Activated T-helper 17 cell treated with anti-CD3 and anti-CD28 coated beads, Interleukin-2, amount 50 U/mL, for 72 hours (primary cell): ENCODE results near the gene LHX2. TPM values are rescaled to one million over a fixed set of nuclear protein-coding genes. Genes with fewer than 3 reads are reported as not detected.

Experiments
- ATAC-seq: fragments of 150-1000 bp; cut with Tn5 transposase; replicated peaks from 2 replicates; pipeline ENCODE4 v1.10.0; 2021; ENCODE audit warnings: mild to moderate bottlenecking, moderate library complexity
- H3K27ac Mint-ChIP-seq: one replicate; pipeline ENCODE4 v1.8.0; 2022; ENCODE audit warnings: mixed read lengths
- H3K27me3 Mint-ChIP-seq: one replicate; pipeline ENCODE4 v1.8.0; 2022; ENCODE audit warnings: mixed read lengths
- H3K36me3 Mint-ChIP-seq: one replicate; pipeline ENCODE4 v1.8.0; 2022; ENCODE audit warnings: low read depth, mild to moderate bottlenecking, mixed read lengths
- H3K4me1 Mint-ChIP-seq: one replicate; pipeline ENCODE4 v1.8.0; 2022; ENCODE audit warnings: mixed read lengths
- H3K4me3 Mint-ChIP-seq: one replicate; pipeline ENCODE4 v1.8.0; 2022; ENCODE audit warnings: mild to moderate bottlenecking, mixed read lengths
- H3K9me3 Mint-ChIP-seq: one replicate; pipeline ENCODE4 v1.8.0; 2022; ENCODE audit warnings: mixed read lengths
- total RNA-seq, 2 donors: library from RNA; stranded (reverse); gene quantifications; one replicate each; pipeline ENCODE4 v1.2.3, GENCODE V29; 2022

Gene LHX2
- total RNA-seq, 2 donors from 2014 or later, result not detected

DNA sequence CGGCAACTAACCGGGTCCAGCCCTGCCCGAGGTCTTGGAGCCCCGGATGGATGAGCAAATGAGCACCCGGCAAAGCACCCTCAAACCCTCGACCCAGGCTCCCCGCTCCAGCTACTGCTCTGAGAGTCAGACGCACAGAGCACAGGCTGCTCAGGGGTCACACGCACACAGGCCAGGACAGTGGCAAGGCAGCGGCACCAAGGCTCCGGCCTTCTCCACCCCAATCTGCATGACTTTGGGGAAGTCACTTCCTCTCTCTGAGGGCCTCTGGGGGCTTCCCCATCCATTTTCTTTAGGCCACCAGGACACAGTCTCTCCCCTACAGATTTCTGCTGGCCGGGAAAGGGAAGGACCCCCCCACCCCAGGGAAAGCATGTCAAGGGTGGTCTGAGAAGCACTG, 18.0 kb downstream of the LHX2 start:
- H3K36me3 Mint-ChIP-seq, result no peaks in the 10 kb centered on the region
- no peak for ATAC-seq
- H3K4me1 Mint-ChIP-seq, result no peaks in the 10 kb centered on the region
- no peaks in the 10 kb centered on the region for H3K9me3 Mint-ChIP-seq
- H3K4me3 Mint-ChIP-seq, result no peak overlapping the region
- H3K27ac Mint-ChIP-seq, result no peak overlapping the region
- H3K27me3 Mint-ChIP-seq, result peaks cover 41% of the 10 kb centered on the region

DNA sequence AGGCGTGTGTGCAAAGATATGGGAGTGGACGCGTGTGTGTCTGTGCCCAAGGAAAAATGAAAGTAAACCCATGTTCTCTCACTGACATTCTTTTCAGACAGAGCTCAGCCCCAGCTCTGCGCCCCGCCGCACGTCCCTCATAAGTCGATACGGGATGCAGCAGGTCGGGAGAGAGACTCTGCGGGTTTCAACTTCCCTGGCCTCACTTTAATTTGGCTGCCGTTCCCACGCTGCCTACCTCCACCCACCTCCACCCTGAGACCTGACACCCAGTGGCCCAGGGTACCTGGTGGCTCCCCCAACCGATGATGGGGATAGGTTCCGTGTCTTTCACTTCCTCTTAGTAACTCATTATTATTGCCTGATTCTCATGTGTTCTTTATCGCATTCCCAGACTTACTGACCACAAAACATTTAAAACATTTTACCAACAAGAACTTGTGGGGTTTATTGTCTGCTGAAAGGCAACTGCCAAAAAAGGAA, 19.4 kb downstream of the LHX2 start:
- Mint-ChIP-seq H3K4me3 (no peak overlapping the region), H3K4me1 (no peaks in the 10 kb centered on the region), H3K27me3 (peaks cover 50% of the 10 kb centered on the region), H3K36me3 (no peaks in the 10 kb centered on the region), H3K27ac (no peak overlapping the region), H3K9me3 (no peaks in the 10 kb centered on the region)
- no peak for ATAC-seq

DNA sequence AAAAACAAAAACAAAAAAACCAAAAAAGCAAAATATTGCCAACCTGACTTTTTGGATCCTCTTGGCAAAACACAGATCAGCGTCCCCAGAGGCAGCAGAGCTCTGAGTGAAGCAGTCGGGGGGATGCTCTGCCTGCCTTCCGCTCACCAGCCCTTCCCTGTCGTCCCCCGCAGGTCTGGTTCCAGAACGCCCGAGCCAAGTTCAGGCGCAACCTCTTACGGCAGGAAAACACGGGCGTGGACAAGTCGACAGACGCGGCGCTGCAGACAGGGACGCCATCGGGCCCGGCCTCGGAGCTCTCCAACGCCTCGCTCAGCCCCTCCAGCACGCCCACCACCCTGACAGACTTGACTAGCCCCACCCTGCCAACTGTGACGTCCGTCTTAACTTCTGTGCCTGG, 20.7 kb downstream of the LHX2 start:
- Mint-ChIP-seq H3K27me3 (peaks cover 55% of the 10 kb centered on the region), H3K27ac (no peak overlapping the region), H3K4me1 (no peaks in the 10 kb centered on the region), H3K4me3 (no peak overlapping the region), H3K36me3 (no peaks in the 10 kb centered on the region), H3K9me3 (no peaks in the 10 kb centered on the region)
- ATAC-seq, result no peak

DNA sequence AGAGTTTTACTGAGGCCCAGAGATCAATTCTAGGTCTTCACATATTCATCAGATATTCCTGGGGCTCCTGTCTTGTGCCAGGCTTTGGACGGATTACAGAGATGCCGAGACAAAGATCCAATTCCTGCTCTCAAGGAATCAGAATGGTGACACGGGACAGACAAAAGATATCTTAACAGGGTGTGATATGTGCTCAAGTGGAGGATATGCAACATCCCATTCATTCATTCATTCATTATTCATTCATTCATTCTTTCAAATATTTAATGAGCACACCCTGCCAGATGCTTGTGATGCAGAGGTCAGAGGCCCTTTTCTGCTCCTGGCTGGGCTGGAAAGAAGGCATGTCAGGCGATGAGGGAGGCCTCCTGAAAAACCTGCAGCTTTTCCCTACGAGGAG, 21.8 kb downstream of the LHX2 start:
- Mint-ChIP-seq H3K27me3 (peaks cover 61% of the 10 kb centered on the region), H3K36me3 (no peaks in the 10 kb centered on the region), H3K4me1 (no peaks in the 10 kb centered on the region), H3K9me3 (no peaks in the 10 kb centered on the region), H3K4me3 (no peak overlapping the region), H3K27ac (no peak overlapping the region)
- no peak for ATAC-seq

DNA sequence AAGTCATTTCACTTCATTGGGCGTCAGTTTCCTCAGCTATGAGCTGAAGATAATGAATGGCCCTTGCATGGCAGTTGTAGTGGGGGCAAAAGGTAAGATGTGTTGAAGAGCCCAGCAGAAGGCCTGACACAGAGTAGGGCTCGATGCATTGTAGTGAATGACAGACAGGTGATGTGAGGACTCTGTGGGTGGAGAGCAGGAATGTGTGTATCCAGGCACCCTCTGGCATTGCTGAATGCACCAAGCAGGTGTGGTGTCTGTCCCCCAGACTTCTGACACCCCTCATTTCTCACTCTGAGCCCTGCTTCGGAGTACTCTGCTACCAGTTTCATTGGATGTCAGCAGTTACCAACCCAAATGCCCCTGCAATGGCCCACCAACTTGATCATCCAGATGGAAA, 22.4 kb downstream of the LHX2 start:
- H3K36me3 Mint-ChIP-seq, result no peaks in the 10 kb centered on the region
- no peaks in the 10 kb centered on the region for H3K9me3 Mint-ChIP-seq
- H3K27ac Mint-ChIP-seq, result no peak overlapping the region
- peaks cover 62% of the 10 kb centered on the region for H3K27me3 Mint-ChIP-seq
- H3K4me1 Mint-ChIP-seq, result no peaks in the 10 kb centered on the region
- ATAC-seq, result no peak
- H3K4me3 Mint-ChIP-seq, result no peak overlapping the region

DNA sequence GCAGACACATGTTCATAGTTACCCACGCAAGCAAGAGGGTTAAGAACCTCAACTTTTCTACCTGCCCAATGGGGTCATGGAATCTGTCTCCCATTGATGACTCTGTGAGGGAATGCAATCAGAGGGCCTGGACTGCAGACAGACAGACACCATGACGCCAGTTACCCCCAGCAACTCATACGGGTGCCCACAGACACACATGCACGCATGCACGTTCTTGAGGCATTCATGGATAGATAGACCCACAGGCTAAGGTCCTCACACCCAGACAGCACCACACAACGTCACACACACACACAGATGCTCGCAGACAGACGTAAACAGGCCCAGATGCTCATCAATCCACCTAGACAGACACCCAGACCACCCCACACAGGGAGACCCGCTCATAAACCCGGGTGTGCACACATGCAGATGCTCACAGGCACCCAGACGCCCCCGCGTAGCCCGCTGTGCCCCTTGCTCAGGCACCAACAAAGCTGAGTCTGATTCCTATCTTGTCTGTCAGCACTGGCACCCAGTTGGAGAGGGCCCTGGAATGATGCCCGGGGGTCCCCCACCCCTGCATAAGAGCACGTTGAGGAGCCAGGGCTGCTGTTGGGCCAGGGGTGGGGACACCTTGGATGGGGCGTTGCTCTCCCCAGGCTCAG, 23.6 kb downstream of the LHX2 start:
- ATAC-seq, result no peak
- Mint-ChIP-seq H3K27me3 (peaks cover 67% of the 10 kb centered on the region), H3K36me3 (no peaks in the 10 kb centered on the region), H3K27ac (no peak overlapping the region), H3K9me3 (no peaks in the 10 kb centered on the region), H3K4me1 (peaks cover 2% of the 10 kb centered on the region), H3K4me3 (no peak overlapping the region)

DNA sequence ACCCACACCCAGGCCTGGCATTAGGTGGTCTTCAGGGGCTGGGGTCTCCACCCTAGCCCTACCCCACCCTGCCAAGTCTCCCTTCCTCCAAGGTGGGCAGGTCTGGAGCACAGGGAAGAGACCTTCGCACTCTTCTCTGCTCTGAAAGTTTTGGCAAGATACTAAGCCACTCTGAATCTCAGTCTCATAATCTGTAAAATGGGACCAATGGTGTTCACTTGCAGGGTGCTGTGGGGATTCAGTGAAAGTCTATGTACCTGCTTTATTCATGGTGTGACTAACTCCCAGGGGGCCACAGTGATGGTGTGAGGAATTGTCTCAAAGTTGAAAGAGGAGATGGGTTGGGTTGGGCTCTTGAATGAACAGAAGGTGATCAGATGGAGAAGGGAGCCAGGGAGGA, 25.0 kb downstream of the LHX2 start:
- Mint-ChIP-seq H3K9me3 (no peaks in the 10 kb centered on the region), H3K27me3 (peaks cover 67% of the 10 kb centered on the region), H3K4me3 (no peak overlapping the region), H3K4me1 (peaks cover 6% of the 10 kb centered on the region), H3K27ac (no peak overlapping the region), H3K36me3 (no peaks in the 10 kb centered on the region)
- no peak for ATAC-seq

DNA sequence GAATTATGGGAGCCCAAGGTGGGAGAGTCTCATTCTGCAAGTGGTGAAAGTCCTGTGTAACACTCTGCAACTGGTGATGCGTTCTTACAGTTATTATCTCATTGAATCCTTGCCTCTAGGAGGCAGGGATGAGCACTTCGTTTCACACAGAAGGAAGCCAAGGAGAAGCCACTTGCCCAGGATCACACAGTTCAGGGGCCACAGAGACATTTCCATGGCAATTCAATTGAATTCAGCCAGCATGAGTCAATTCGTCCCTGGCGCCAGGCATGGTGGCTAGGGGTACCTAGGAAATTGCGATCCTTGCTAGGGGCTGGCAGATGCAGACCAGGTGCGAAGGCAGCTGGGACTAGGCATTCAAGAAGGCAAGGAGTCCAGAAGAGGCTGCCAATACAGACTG, 26.2 kb downstream of the LHX2 start:
- Mint-ChIP-seq H3K4me1 (peaks cover 6% of the 10 kb centered on the region), H3K27me3 (peaks cover 64% of the 10 kb centered on the region), H3K9me3 (no peaks in the 10 kb centered on the region), H3K27ac (no peak overlapping the region), H3K36me3 (no peaks in the 10 kb centered on the region), H3K4me3 (no peak overlapping the region)
- ATAC-seq, result no peak

DNA sequence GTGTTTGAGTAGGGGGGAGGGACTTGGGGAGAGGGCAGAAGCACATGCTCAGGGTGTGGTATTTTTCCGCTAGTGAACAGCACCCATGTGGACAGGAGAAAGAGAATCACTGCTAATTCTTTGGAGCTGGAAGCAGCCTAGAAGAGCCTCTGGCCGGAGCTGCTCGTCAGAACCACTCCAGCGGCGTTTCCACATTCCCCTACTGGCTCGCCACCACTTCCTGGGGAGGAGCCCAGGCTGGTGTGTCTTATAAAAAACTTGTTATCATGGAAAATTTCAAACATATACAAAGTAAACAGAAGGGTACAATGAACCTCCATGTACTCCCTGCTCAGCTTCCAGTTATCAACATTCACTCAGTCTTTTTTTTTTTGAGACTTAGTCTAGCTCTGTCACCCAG, 26.7 kb downstream of the LHX2 start:
- H3K36me3 Mint-ChIP-seq, result no peaks in the 10 kb centered on the region
- H3K4me3 Mint-ChIP-seq, result no peak overlapping the region
- H3K27ac Mint-ChIP-seq, result no peak overlapping the region
- H3K4me1 Mint-ChIP-seq, result peaks cover 6% of the 10 kb centered on the region
- H3K27me3 Mint-ChIP-seq, result peaks cover 61% of the 10 kb centered on the region
- no peak for ATAC-seq
- no peaks in the 10 kb centered on the region for H3K9me3 Mint-ChIP-seq

DNA sequence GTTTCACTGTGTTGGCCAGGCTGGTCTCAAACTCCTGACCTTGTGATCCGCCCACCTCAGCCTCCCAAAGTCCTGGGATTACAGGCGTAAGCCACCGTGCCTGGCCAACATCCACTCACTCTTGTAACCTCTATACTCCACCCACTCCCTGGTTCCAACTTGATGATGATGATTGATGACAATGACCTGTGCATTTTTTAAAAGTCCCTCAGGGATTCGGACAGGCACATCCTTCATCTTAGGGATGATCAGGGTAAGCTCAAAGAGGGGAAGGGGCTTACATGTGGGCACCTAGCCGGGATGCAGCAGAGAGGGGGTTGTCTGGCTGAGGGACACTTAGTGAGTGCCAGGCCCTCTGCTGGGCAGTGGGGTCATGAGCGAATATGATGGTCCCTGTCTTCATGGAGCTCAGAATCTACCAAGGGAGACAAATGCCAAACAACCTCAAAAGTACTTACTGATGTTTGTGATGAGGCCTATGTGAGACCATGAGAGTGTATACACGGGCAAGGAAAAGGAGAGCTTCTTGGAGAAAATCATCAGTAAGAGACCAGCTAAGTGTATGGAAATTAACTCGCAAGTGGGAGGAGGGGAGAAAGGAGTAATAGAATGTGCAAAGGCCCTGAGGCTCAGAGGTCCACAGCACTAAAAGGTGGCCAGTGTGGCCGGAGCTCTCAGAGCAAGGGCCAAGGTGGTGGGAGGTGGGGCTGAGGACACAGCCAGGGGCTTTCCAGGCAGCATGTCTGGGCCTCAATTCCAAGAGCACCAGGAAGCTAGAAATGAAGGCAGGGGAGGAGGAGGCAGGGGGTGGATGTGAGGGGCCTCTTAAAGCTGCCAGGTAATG, 27.4 kb downstream of the LHX2 start:
- Mint-ChIP-seq H3K9me3 (no peaks in the 10 kb centered on the region), H3K4me3 (no peak overlapping the region), H3K27me3 (peaks cover 56% of the 10 kb centered on the region), H3K27ac (no peak overlapping the region), H3K36me3 (no peaks in the 10 kb centered on the region), H3K4me1 (peaks cover 6% of the 10 kb centered on the region)
- ATAC-seq, result no peak

DNA sequence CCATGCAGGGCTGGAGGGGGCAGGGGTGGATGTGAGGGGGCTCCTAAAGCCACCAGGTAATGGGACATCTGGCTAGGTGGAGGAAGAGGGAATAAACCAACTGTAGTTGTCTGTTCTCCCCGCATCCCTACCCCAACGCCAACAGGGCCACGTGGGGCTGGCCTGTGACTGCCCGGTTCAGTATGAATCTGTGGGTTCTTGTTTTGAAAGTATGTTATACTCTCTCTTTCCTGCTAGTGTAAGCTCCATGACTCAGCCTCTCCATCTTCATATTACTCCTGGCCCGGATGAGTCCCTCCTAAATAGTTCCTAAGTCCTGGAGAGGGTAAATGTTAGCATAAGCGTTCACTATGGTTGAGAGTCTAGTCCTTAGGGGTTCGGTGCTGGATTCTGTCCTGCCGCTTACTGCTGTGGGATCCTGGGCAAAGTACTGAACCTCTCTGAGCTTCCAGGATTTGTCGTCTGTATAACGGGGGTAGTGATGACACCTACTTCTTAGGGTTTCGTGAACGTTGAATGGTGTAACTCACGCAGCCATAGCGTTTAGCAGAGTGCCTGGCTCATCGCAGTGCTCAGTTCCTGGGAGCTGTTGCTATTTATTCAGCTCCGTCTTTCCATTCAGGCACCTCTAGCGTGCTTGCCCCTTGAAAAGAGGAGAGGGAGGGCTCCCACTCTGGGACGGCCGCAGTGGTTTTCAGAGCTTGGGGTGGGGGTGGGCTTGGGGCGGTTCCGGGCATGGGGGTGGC, 28.8 kb downstream of the LHX2 start:
- no peaks in the 10 kb centered on the region for H3K9me3 Mint-ChIP-seq
- peaks cover 6% of the 10 kb centered on the region for H3K4me1 Mint-ChIP-seq
- H3K4me3 Mint-ChIP-seq, result peak overlapping the region; percentile 35
- H3K27ac Mint-ChIP-seq, result no peak overlapping the region
- H3K36me3 Mint-ChIP-seq, result no peaks in the 10 kb centered on the region
- H3K27me3 Mint-ChIP-seq, result peaks cover 56% of the 10 kb centered on the region
- ATAC-seq, result peak; percentile 87

DNA sequence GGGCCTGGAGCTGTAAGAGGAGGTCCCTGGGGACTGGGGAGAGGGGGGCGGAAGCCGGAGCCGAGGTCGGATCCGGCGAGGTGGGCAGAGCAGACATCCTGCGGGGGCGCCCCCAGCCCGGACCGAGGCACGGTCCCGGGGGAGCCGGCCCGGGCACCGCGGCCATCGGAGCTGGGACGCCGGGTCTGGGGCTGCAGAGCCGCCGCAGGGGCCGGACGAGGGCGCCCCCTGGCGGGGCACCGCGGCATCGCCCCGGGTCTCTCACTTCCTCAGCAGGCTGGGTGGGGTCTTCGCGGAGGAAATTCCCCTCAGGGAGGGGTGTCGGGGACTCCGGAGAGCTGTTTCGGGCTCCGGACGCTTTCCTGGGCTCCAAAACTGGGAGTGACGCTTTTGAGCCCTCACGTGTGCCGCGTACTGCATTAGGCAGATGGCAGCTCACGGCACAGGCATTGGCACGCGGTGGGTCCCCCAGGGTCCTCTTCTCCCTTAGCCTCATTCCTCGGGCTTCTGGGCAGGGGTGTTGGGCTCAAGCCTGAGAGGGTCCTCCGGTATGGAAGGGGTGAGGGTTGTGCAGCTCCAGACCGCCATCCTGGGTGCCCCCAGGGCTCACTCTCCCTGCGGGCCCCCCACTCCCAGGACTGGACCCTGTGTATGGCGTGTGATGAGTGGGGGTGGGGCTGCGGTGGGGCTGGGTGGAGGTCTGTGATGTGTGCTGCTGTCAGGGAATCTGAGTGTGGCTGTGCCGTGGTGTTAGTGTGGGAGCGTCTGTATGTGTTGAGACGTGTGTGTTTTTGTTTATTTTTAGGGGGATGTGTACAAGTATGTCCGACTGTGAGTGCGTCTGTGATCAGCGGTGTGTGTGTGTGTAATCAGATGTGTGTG, 29.6 kb downstream of the LHX2 start:
- Mint-ChIP-seq H3K27ac (no peak overlapping the region), H3K36me3 (no peaks in the 10 kb centered on the region), H3K4me1 (peaks cover 6% of the 10 kb centered on the region), H3K27me3 (peaks cover 53% of the 10 kb centered on the region), H3K4me3 (no peak overlapping the region), H3K9me3 (no peaks in the 10 kb centered on the region)
- peak; percentile 41 for ATAC-seq

DNA sequence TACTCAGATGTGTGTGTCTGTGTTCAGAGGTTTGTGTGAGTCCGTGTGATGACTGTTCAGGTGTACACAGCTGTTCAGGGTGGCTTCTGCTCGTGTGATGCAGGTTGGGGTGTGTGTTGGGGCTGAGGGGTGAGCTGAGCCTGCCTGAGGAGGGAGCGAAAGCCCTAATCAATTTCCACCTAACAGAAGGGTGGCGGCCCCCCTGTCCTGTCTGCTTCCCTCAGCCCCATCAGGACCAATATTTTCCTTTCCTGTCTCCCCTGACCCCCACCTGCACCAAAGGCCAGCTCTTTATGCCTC, 30.2 kb downstream of the LHX2 start:
- no peaks in the 10 kb centered on the region for H3K36me3 Mint-ChIP-seq
- no peak overlapping the region for H3K27ac Mint-ChIP-seq
- no peaks in the 10 kb centered on the region for H3K9me3 Mint-ChIP-seq
- peaks cover 54% of the 10 kb centered on the region for H3K27me3 Mint-ChIP-seq
- H3K4me1 Mint-ChIP-seq, result peaks cover 6% of the 10 kb centered on the region
- H3K4me3 Mint-ChIP-seq, result no peak overlapping the region
- no peak for ATAC-seq

DNA sequence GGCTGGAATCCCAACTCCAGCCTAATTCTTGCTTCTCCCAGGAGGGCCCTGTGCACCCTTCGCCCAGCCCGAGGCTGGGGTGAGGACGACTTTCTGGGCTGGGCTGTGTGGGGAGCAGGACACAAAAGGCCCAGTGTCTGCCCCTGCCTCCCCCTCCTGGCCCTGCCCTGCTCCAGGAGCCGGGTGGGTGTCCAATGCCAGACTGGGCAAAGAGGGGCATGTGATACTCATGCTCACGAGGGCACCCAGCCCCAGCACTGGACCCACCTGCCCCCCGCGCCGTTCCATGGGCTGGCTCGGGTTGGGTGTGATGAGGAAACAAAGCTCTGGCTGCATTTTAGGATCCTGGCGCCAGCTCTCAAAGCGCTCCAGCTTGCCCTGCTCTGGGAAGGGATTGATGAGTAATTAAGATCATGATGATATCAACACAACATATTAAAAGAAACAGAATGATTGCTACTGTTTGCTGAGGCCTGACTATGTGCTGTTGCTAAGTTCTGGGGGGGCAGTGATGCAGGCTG, 30.7 kb downstream of the LHX2 start:
- no peak for ATAC-seq
- no peak overlapping the region for H3K27ac Mint-ChIP-seq
- peaks cover 6% of the 10 kb centered on the region for H3K4me1 Mint-ChIP-seq
- H3K36me3 Mint-ChIP-seq, result no peaks in the 10 kb centered on the region
- no peaks in the 10 kb centered on the region for H3K9me3 Mint-ChIP-seq
- peaks cover 58% of the 10 kb centered on the region for H3K27me3 Mint-ChIP-seq
- no peak overlapping the region for H3K4me3 Mint-ChIP-seq
